CD8-positive, alpha-beta memory T cell (primary cell): ENCODE results near the gene PDE2A. TPM values are rescaled to one million over a fixed set of nuclear protein-coding genes. Genes with fewer than 3 reads are reported as not detected.
"Not testable (repeated sequence)": the region's sequence is repeated elsewhere in the genome, so short reads cannot be mapped to it uniquely, and the experiment has no call there.

Source experiments
- CTCF ChIA-PET: fragments of 350-600 bp; sonication (Branson Sonifier 250); formaldehyde crosslinking; loops from one replicate; lab custom pipeline; 2021; ENCODE audit warnings: antibody characterized with exemption; lab: Charles Lee
- POLR2A ChIA-PET: fragments of 350-600 bp; sonication (Branson Sonifier 250); formaldehyde crosslinking; loops from one replicate; lab custom pipeline; 2021; ENCODE audit warnings: antibody characterized with exemption; lab: Charles Lee
- DNase-seq, 5 donors: peaks; one replicate each; pipeline versions ENCODE4 v3.0.0 to v3.0.0-alpha.2; 2020 to 2022; ENCODE audit warnings: mixed read lengths in 1 of 5
- H3K27ac ChIP-seq: one replicate; pipeline ENCODE4 v1.7.0; 2013; ENCODE audit warnings: low read depth, mild to moderate bottlenecking, low read length, moderate library complexity
- H3K27me3 ChIP-seq: 2 replicates; pipeline ENCODE4 v1.7.0; 2013; ENCODE audit warnings: low read length, mild to moderate bottlenecking; ENCODE audit not compliant: insufficient read depth, poor library complexity, severe bottlenecking
- H3K36me3 ChIP-seq: 2 replicates; pipeline ENCODE4 v1.7.0; 2013; ENCODE audit warnings: mild to moderate bottlenecking, low read length, moderate library complexity; ENCODE audit not compliant: insufficient read depth
- H3K4me1 ChIP-seq: 2 replicates; pipeline ENCODE4 v1.7.0; 2013; ENCODE audit warnings: mild to moderate bottlenecking, low read length, moderate library complexity; ENCODE audit not compliant: insufficient read depth
- H3K4me3 ChIP-seq: 2 replicates; pipeline ENCODE4 v1.7.0; 2013; ENCODE audit warnings: mild to moderate bottlenecking, low read length
- H3K9me3 ChIP-seq: 2 replicates; pipeline ENCODE4 v1.7.0; 2013; ENCODE audit warnings: mild to moderate bottlenecking, low read length
- H3K27ac Mint-ChIP-seq, 8 donors: one replicate each; pipeline ENCODE4 v1.8.0; 2020 to 2021; ENCODE audit warnings: mixed read lengths in 8 of 8, mild to moderate bottlenecking in 6 of 8, inconsistent platforms in 3 of 8, moderate library complexity in 3 of 8
- H3K27me3 Mint-ChIP-seq, 2 donors: one replicate each; pipeline ENCODE4 v1.8.0; 2020 to 2021; ENCODE audit warnings: mixed read lengths in 2 of 2, mild to moderate bottlenecking in 1 of 2, moderate library complexity in 1 of 2
- H3K36me3 Mint-ChIP-seq, 3 donors: one replicate each; pipeline ENCODE4 v1.8.0; 2020 to 2021; ENCODE audit warnings: mixed read lengths in 3 of 3, inconsistent platforms in 1 of 3, mild to moderate bottlenecking in 1 of 3
- H3K4me1 Mint-ChIP-seq, 3 donors: one replicate each; pipeline ENCODE4 v1.8.0; 2020 to 2021; ENCODE audit warnings: mixed read lengths in 3 of 3, inconsistent platforms in 1 of 3, mild to moderate bottlenecking in 1 of 3
- H3K4me3 Mint-ChIP-seq, 7 donors: one replicate each; pipeline ENCODE4 v1.8.0; 2020 to 2021; ENCODE audit warnings: mixed read lengths in 7 of 7, mild to moderate bottlenecking in 6 of 7, moderate library complexity in 4 of 7, inconsistent platforms in 2 of 7
- H3K9me3 Mint-ChIP-seq, 5 donors: one replicate each; pipeline ENCODE4 v1.8.0; 2020 to 2022; ENCODE audit warnings: mixed read lengths in 5 of 5, mild to moderate bottlenecking in 3 of 5, moderate library complexity in 2 of 5, inconsistent platforms in 1 of 5
- polyA plus RNA-seq: library from polyadenylated mRNA; unstranded; fragments of 300-500 nt; fragmentation: Illumina TruSeq; gene quantifications from one replicate; pipeline ENCODE4 v1.2.3, GENCODE V29; 2021
- total RNA-seq, 2 experiments: library from RNA; stranded (reverse); gene quantifications; one replicate each; pipeline ENCODE4 v1.2.3, GENCODE V29; 2021

PDE2A gene
- total and polyA plus RNA-seq, 3 experiments from 2014 or later, result 0.08 to 0.66 (median 0.55) TPM

- Histone ChIP-seq H3K27ac (no peak overlapping the region), H3K36me3 (no peaks in the 10 kb centered on the region), H3K9me3 (no peaks in the 10 kb centered on the region), H3K27me3 (no peaks in the 10 kb centered on the region), H3K4me3 (no peak overlapping the region), H3K4me1 (no peaks in the 10 kb centered on the region)
- H3K4me3 Mint-ChIP-seq, result no peak overlapping the region
- no peaks in the 10 kb centered on the region for H3K9me3 Mint-ChIP-seq
- ChIA-PET CTCF (interaction anchor here (4.0 kb wide), 1 partner anchor 10 kb away, joined by 17 read pairs; no protein-coding TSS in a partner anchor), POLR2A (no interaction called here)
- peaks cover 5 to 6% (median 5%) of the 10 kb centered on the region in 3 donors for H3K4me1 Mint-ChIP-seq
- no peak for DNase-seq
- H3K27me3 Mint-ChIP-seq, result peaks cover 10 to 22% of the 10 kb centered on the region in 2 donors
- no peak overlapping the region for H3K27ac Mint-ChIP-seq
- H3K36me3 Mint-ChIP-seq, result no peaks in the 10 kb centered on the region
These were observed 98.0 kb downstream of the PDE2A start for GRCh38 chr11:72576243-72576595.

DNA sequence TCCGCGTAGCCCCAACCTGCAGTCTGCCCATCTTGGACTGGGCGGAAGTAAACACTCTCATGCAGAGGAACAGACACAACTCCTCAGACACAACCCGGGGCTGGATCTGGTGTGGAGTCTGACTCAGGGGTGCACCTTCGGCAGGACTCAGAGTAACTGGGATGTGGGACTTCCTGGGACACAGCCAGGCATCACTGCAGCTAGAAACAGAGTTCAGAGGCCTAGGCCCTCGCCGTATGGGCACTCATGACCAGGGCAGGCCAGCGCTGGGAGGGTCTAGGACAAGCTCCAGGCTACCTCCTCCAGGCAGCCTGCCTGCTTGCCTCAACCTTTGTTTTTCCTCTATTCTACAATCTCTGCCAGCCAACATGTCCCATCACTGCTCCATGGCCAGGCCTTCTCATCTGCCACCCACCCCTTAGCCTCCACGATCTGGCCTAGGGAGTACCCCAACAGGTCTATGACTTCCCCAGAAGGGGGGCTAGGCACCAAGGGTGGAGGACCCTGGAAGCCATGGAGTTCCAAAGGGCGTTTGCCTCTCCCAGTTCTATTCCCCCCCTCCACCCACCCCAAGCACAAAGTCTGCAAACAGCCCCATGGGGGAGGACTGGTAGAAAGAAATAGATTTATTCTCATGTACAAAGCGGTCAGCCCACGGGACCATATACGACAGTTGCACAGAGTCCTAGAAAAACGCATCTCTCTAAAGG is 98.5 kb downstream of the PDE2A start:
- CTCF ChIA-PET, result interaction anchor here (4.0 kb wide), 1 partner anchor 10 kb away, joined by 17 read pairs; no protein-coding TSS in a partner anchor
- peaks cover 12 to 26% of the 10 kb centered on the region in 2 donors for H3K27me3 Mint-ChIP-seq
- no peak for DNase-seq

GRCh38 chr11:72574548-72575460 is 99.4 kb downstream of the PDE2A start:
- H3K27me3 ChIP-seq, result no peaks in the 10 kb centered on the region
- no peak overlapping the region for H3K4me3 ChIP-seq
- no peaks in the 10 kb centered on the region for H3K9me3 ChIP-seq
- DNase-seq, result no peak
- Mint-ChIP-seq H3K36me3 (no peaks in the 10 kb centered on the region), H3K4me3 (no peak overlapping the region), H3K4me1 (peaks cover 8 to 15% (median 11%) of the 10 kb centered on the region in 3 donors), H3K27me3 (peaks cover 12 to 33% of the 10 kb centered on the region in 2 donors), H3K27ac (peak overlapping the region in 2 of 8 donors; percentile 47 to 86), H3K9me3 (no peaks in the 10 kb centered on the region)
- no peak overlapping the region for H3K27ac ChIP-seq
- no peaks in the 10 kb centered on the region for H3K4me1 ChIP-seq
- ChIA-PET POLR2A (no interaction called here), CTCF (interaction anchor here (1.3 to 4.0 kb wide), 4 partner anchors 8 to 104 kb away, joined by 3 to 17 read pairs (median 8); no protein-coding TSS in a partner anchor)
- no peaks in the 10 kb centered on the region for H3K36me3 ChIP-seq

More for the DNA sequence above, 98.5 kb downstream of the PDE2A start:
- peaks cover 5 to 7% (median 5%) of the 10 kb centered on the region in 3 donors for H3K4me1 Mint-ChIP-seq
- H3K27ac Mint-ChIP-seq, result no peak overlapping the region
- Histone ChIP-seq H3K4me3 (no peak overlapping the region), H3K4me1 (no peaks in the 10 kb centered on the region), H3K9me3 (no peaks in the 10 kb centered on the region), H3K36me3 (no peaks in the 10 kb centered on the region), H3K27ac (no peak overlapping the region), H3K27me3 (no peaks in the 10 kb centered on the region)
- POLR2A ChIA-PET, result no interaction called here
- H3K9me3 Mint-ChIP-seq, result no peaks in the 10 kb centered on the region
- no peaks in the 10 kb centered on the region for H3K36me3 Mint-ChIP-seq
- H3K4me3 Mint-ChIP-seq, result no peak overlapping the region

- POLR2A ChIA-PET, result no interaction called here
- no peak for DNase-seq
- H3K27ac Mint-ChIP-seq, result peak overlapping the region in 2 of 8 donors; percentile 30 to 55
These were observed 100.3 kb downstream of the PDE2A start for GRCh38 chr11:72573855-72574445.

DNA sequence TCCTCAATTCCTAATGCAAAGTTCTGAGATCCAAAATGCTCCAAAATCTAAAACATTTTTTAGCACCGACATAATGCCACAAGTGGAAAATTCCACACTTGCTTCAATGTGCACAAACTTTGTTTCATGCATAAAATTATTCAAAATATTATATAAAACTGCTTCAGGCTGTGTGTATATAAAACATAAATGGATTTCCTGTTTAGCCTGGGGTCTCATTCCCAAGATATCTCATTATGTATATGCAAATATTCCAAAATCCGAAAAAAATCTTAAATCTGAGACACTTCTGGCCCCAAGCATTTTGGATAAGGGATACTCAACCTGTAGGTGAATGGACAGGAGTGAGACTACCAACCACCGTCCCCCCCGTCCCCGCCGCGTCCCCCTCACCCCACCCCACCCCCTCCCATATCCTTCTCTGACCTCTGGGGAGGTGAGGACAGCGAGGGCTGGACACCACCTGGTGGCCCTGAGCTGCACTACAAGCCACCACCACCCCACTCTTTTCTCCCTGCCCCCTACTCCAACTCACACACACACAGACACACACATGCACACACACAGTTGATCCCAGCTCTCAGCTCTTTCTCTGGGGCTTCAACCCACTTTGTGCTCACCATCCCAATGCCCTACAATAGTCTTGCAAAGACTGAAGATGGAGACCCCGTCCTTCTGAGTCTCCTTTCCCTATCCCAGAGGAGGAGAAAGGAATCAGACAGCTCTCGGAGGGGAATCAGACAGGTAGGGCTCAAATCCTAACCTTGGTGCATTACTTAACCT is 101.0 kb downstream of the PDE2A start:
- peak overlapping the region in 2 of 8 donors; percentile 30 to 55 for H3K27ac Mint-ChIP-seq
- no peaks in the 10 kb centered on the region for H3K36me3 Mint-ChIP-seq
- ChIA-PET POLR2A (no interaction called here), CTCF (interaction anchor here (0.8 to 4.0 kb wide), 6 partner anchors 10 to 103 kb away, joined by 3 to 17 read pairs (median 4); no protein-coding TSS in a partner anchor)
- no peak for DNase-seq
- Histone ChIP-seq H3K4me1 (no peaks in the 10 kb centered on the region), H3K36me3 (no peaks in the 10 kb centered on the region), H3K4me3 (no peak overlapping the region), H3K27ac (no peak overlapping the region), H3K27me3 (no peaks in the 10 kb centered on the region), H3K9me3 (no peaks in the 10 kb centered on the region)
- peaks cover 9 to 16% (median 12%) of the 10 kb centered on the region in 3 donors for H3K4me1 Mint-ChIP-seq
- H3K4me3 Mint-ChIP-seq, result no peak overlapping the region
- H3K27me3 Mint-ChIP-seq, result peaks cover 14 to 34% of the 10 kb centered on the region in 2 donors
- no peaks in the 10 kb centered on the region for H3K9me3 Mint-ChIP-seq

More at GRCh38 chr11:72573855-72574445, 100.3 kb downstream of the PDE2A start:
- Histone ChIP-seq H3K4me1 (no peaks in the 10 kb centered on the region), H3K27ac (no peak overlapping the region), H3K4me3 (no peak overlapping the region), H3K27me3 (no peaks in the 10 kb centered on the region), H3K36me3 (no peaks in the 10 kb centered on the region), H3K9me3 (no peaks in the 10 kb centered on the region)
- H3K36me3 Mint-ChIP-seq, result no peaks in the 10 kb centered on the region
- CTCF ChIA-PET, result interaction anchor here (0.8 to 4.0 kb wide), 6 partner anchors 9 to 104 kb away, joined by 3 to 17 read pairs (median 4); no protein-coding TSS in a partner anchor
- peaks cover 14 to 34% of the 10 kb centered on the region in 2 donors for H3K27me3 Mint-ChIP-seq
- H3K9me3 Mint-ChIP-seq, result no peaks in the 10 kb centered on the region
- no peak overlapping the region for H3K4me3 Mint-ChIP-seq
- H3K4me1 Mint-ChIP-seq, result peaks cover 9 to 16% (median 12%) of the 10 kb centered on the region in 3 donors

DNA sequence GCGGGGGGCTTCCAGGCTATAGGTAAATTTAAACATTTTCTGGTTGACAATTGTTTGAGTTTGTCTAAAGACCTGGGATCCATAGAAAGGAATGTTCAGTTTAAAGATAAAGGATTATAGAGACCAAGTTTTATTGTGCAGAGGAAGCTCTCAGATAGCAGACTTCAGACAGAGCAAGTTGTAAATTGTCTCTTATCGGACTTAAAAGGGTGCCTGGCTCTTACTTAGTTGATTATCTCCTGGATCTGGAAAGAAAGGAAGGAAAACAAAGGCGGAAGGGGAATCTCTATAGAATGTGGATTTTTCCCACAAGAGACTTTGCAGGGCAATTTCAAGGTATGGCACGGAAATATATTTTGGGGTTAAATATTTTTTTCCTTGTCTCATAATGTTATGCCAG is 101.7 kb downstream of the PDE2A start:
- H3K9me3 ChIP-seq, result not testable (repeated sequence)

GRCh38 chr11:72570893-72571661 is 103.1 kb downstream of the PDE2A start:
- Histone ChIP-seq H3K4me3 (no peak overlapping the region), H3K9me3 (no peaks in the 10 kb centered on the region), H3K27me3 (no peaks in the 10 kb centered on the region), H3K4me1 (no peaks in the 10 kb centered on the region), H3K36me3 (no peaks in the 10 kb centered on the region), H3K27ac (no peak overlapping the region)
- POLR2A ChIA-PET, result no interaction called here
- Mint-ChIP-seq H3K27me3 (peaks cover 20 to 34% of the 10 kb centered on the region in 2 donors), H3K4me1 (peaks cover 9 to 16% (median 12%) of the 10 kb centered on the region in 3 donors), H3K36me3 (no peaks in the 10 kb centered on the region), H3K27ac (peak overlapping the region in 1 of 8 donors; percentile 38), H3K4me3 (peak overlapping the region in 1 of 7 donors; percentile 53), H3K9me3 (no peaks in the 10 kb centered on the region)
- no peak for DNase-seq
- CTCF ChIA-PET, result no interaction called here

More for the DNA sequence above, 101.7 kb downstream of the PDE2A start:
- Mint-ChIP-seq H3K4me1 (peaks cover 9 to 16% (median 12%) of the 10 kb centered on the region in 3 donors), H3K27me3 (peaks cover 18 to 34% of the 10 kb centered on the region in 2 donors)
- DNase-seq, H3K27ac ChIP-seq, H3K4me1 ChIP-seq, H3K27me3 ChIP-seq, H3K9me3 Mint-ChIP-seq, H3K36me3 Mint-ChIP-seq, POLR2A ChIA-PET, CTCF ChIA-PET, H3K27ac Mint-ChIP-seq, H3K4me3 ChIP-seq, H3K4me3 Mint-ChIP-seq, H3K36me3 ChIP-seq: not testable (repeated sequence)
